Vagina (tissue), 2 donors: ENCODE measurements around the gene MASTL. TPM values are rescaled to one million over a fixed set of nuclear protein-coding genes. Genes with fewer than 3 reads are reported as not detected.
"Not testable (repeated sequence)": the region's sequence is repeated elsewhere in the genome, so short reads cannot be mapped to it uniquely, and the experiment has no call there.

Experiments
- DNase-seq, 2 donors: peaks; one replicate each; pipeline ENCODE4 v3.0.0-alpha.2; 2017; ENCODE audit errors: extremely low spot score in 2 of 2
- H3K27ac ChIP-seq: fragments of 200-600 bp; sonication (generic); one replicate; pipeline ENCODE4 v1.5.1; 2019
- H3K27me3 ChIP-seq: fragments of 200-600 bp; sonication (generic); one replicate; pipeline ENCODE4 v1.5.1; 2019
- H3K36me3 ChIP-seq, 2 donors: fragments of 200-600 bp; sonication (generic); one replicate each; pipeline ENCODE4 v1.5.1; 2017 to 2019
- H3K4me1 ChIP-seq: fragments of 200-600 bp; sonication (generic); one replicate; pipeline ENCODE4 v1.5.1; 2019
- H3K4me3 ChIP-seq, 2 donors: fragments of 200-600 bp; sonication (generic); 1 replicate in 1 of 2; 2 replicates in 1 of 2; pipeline ENCODE4 v1.5.1; 2016 to 2019
- H3K9me3 ChIP-seq: fragments of 200-600 bp; sonication (generic); one replicate; pipeline ENCODE4 v1.5.1; 2019
- POLR2A ChIP-seq, 2 donors: fragments of 450-650 bp; IDR thresholded peaks; one replicate each; pipeline ENCODE4 v1.6.1; 2017; ENCODE audit warnings: antibody characterized with exemption in 2 of 2, mild to moderate bottlenecking in 2 of 2, moderate library complexity in 2 of 2
- POLR2AphosphoS5 ChIP-seq, 2 donors: sonication (generic); formaldehyde crosslinking; IDR thresholded peaks; one replicate each; pipeline ENCODE4 v1.9.0; 2017; ENCODE audit warnings: antibody characterized with exemption in 2 of 2, mild to moderate bottlenecking in 2 of 2, low read depth in 1 of 2; ENCODE audit not compliant: insufficient read depth in 1 of 2
- intact Hi-C: fragments of 100-400 bp; cut with DNase I; formaldehyde crosslinking; loops from one replicate; pipeline ENCODE4 v1.15.1; 2023
- total RNA-seq: library from RNA; depleted of rRNA; stranded (reverse); fragments of >200 nt; gene quantifications from one replicate; pipeline ENCODE4 v1.2.3, GENCODE V29; 2016
- TF ChIP-seq, protein P1 (sequence below), 3 experiments: fragments of 450-650 bp in 2 of 3; fragments of 200-600 bp in 1 of 3; sonication (generic) in 1 of 3; IDR thresholded peaks; one replicate each; pipeline ENCODE4 v1.5.1; 2017 to 2019; ENCODE audit warnings: antibody characterized with exemption in 3 of 3, mild to moderate bottlenecking in 2 of 3, moderate library complexity in 2 of 3

MASTL gene
- total RNA-seq, 1 donor from 2014 or later, result 8.3 TPM

GRCh38 chr10:27153845-27154193, 1.3 kb upstream of the MASTL start:
- Histone ChIP-seq H3K4me1 (peaks cover 52% of the 10 kb centered on the region), H3K4me3 (peak overlapping the region; percentile 55 to 84), H3K27me3 (no peaks in the 10 kb centered on the region), H3K9me3 (no peaks in the 10 kb centered on the region), H3K27ac (peak overlapping the region; percentile 100), H3K36me3 (peaks cover 0 to under 1% of the 10 kb centered on the region in 2 donors)
- intact Hi-C loops, result no loop called here
- TF ChIP-seq POLR2A (IDR thresholded peaks at IDR 0.05), result no peak
- TF ChIP-seq POLR2AphosphoS5 (IDR thresholded peaks at IDR 0.05; ENCODE audit: insufficient read depth in 1 of 2, low read depth in 1 of 2), result no peak
- TF ChIP-seq, protein P1, sequence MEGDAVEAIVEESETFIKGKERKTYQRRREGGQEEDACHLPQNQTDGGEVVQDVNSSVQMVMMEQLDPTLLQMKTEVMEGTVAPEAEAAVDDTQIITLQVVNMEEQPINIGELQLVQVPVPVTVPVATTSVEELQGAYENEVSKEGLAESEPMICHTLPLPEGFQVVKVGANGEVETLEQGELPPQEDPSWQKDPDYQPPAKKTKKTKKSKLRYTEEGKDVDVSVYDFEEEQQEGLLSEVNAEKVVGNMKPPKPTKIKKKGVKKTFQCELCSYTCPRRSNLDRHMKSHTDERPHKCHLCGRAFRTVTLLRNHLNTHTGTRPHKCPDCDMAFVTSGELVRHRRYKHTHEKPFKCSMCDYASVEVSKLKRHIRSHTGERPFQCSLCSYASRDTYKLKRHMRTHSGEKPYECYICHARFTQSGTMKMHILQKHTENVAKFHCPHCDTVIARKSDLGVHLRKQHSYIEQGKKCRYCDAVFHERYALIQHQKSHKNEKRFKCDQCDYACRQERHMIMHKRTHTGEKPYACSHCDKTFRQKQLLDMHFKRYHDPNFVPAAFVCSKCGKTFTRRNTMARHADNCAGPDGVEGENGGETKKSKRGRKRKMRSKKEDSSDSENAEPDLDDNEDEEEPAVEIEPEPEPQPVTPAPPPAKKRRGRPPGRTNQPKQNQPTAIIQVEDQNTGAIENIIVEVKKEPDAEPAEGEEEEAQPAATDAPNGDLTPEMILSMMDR (IDR thresholded peaks at IDR 0.05), result no peak
- peak in 1 of 2 donors; percentile 89 for DNase-seq

GRCh38 chr10:27156566-27156965, 1.4 kb downstream of the MASTL start:
- peak overlapping the region; percentile 100 for H3K27ac ChIP-seq
- not testable (repeated sequence) for H3K27me3 ChIP-seq, H3K9me3 ChIP-seq, DNase-seq
- intact Hi-C loops, result loop anchor here (5.0 kb wide), 2 partner anchors 86 to 1376 kb away; partner anchors contain the start of genes ACBD5 and WAC
- H3K4me1 ChIP-seq, result peaks cover 35% of the 10 kb centered on the region
- H3K4me3 ChIP-seq, result peak overlapping the region; percentile 55 to 84
- H3K36me3 ChIP-seq, result peaks cover 0 to 12% of the 10 kb centered on the region in 2 donors

GRCh38 chr10:27157150-27157549, 2.0 kb downstream of the MASTL start:
- Histone ChIP-seq H3K27ac (no peak overlapping the region), H3K9me3 (no peaks in the 10 kb centered on the region), H3K4me3 (no peak overlapping the region), H3K4me1 (peaks cover 32% of the 10 kb centered on the region), H3K27me3 (no peaks in the 10 kb centered on the region), H3K36me3 (peaks cover 0 to 18% of the 10 kb centered on the region in 2 donors)
- TF ChIP-seq, protein P1 (IDR thresholded peaks at IDR 0.05), result no peak
- no peak for TF ChIP-seq POLR2AphosphoS5 (IDR thresholded peaks at IDR 0.05; ENCODE audit: insufficient read depth in 1 of 2, low read depth in 1 of 2)
- no peak for TF ChIP-seq POLR2A (IDR thresholded peaks at IDR 0.05)
- no peak for DNase-seq
- intact Hi-C loops, result loop anchor here (5.0 kb wide), 2 partner anchors 85 to 1375 kb away; partner anchors contain the start of genes ACBD5 and WAC

DNA sequence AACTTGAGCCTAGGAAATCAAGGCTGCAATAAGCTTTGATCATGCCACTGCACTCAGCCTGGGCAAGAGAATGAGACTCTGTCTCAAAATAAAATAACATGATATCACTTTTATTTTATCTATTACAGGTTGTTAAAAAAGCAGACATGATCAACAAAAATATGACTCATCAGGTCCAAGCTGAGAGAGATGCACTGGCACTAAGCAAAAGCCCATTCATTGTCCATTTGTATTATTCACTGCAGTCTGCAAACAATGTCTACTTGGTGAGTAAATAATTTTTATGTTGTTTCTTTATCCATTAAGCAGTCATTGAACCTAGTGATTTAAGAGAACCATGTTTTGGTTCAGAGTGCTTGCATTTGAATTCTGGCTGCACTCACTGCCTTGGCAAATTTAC, 3.3 kb downstream of the MASTL start:
- peaks cover 19% of the 10 kb centered on the region for H3K4me1 ChIP-seq
- no peak overlapping the region for H3K4me3 ChIP-seq
- no peak for DNase-seq
- intact Hi-C loops, result loop anchor here (5.0 kb wide), 2 partner anchors 84 to 1374 kb away; partner anchors contain the start of genes ACBD5 and WAC
- TF ChIP-seq POLR2A (IDR thresholded peaks at IDR 0.05) (no peak), POLR2AphosphoS5 (IDR thresholded peaks at IDR 0.05; ENCODE audit: insufficient read depth in 1 of 2, low read depth in 1 of 2) (no peak)
- TF ChIP-seq, protein P1 (IDR thresholded peaks at IDR 0.05), result no peak
- H3K27me3 ChIP-seq, result no peaks in the 10 kb centered on the region
- peaks cover 0 to 21% of the 10 kb centered on the region in 2 donors for H3K36me3 ChIP-seq
- H3K9me3 ChIP-seq, result no peaks in the 10 kb centered on the region
- no peak overlapping the region for H3K27ac ChIP-seq

DNA sequence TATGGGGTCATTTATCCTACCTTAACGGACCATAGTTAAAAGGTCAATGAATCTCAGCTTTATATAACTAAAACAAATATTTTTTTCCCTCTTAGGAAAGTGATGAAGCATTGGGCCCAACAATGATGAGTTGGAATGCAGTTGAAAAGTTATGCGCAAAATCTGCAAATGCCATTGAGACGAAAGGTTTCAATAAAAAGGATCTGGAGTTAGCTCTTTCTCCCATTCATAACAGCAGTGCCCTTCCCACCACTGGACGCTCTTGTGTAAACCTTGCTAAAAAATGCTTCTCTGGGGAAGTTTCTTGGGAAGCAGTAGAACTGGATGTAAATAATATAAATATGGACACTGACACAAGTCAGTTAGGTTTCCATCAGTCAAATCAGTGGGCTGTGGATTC, 14.7 kb downstream of the MASTL start:
- DNase-seq, result no peak
- Histone ChIP-seq H3K9me3 (no peaks in the 10 kb centered on the region), H3K27me3 (no peaks in the 10 kb centered on the region), H3K4me3 (no peak overlapping the region), H3K36me3 (peaks cover 0 to 27% of the 10 kb centered on the region in 2 donors), H3K27ac (no peak overlapping the region), H3K4me1 (no peaks in the 10 kb centered on the region)
- TF ChIP-seq POLR2A (IDR thresholded peaks at IDR 0.05), result no peak
- TF ChIP-seq, protein P1 (IDR thresholded peaks at IDR 0.05), result no peak
- no peak for TF ChIP-seq POLR2AphosphoS5 (IDR thresholded peaks at IDR 0.05; ENCODE audit: insufficient read depth in 1 of 2, low read depth in 1 of 2)
- intact Hi-C loops, result no loop called here
